Neuronal stem cell (in vitro differentiated cells): ENCODE results near the gene DBF4B.

ENCODE experiments used
- DNase-seq: peaks from one replicate; pipeline ENCODE4 v3.0.0-alpha.2; 2013; ENCODE audit warnings: low spot score
- H2AFZ ChIP-seq: one replicate; pipeline ENCODE4 v1.6.1; 2013; ENCODE audit warnings: mild to moderate bottlenecking, low read length, inconsistent platforms
- H2AK5ac ChIP-seq: 2 replicates; pipeline ENCODE4 v1.6.1; 2013; ENCODE audit warnings: low read depth, mild to moderate bottlenecking, inconsistent platforms, low read length, moderate library complexity, mixed read lengths
- H2BK120ac ChIP-seq: 2 replicates; pipeline ENCODE4 v1.6.1; 2013; ENCODE audit warnings: low read depth, mild to moderate bottlenecking, inconsistent platforms, low read length, moderate library complexity, mixed read lengths
- H2BK12ac ChIP-seq: one replicate; pipeline ENCODE4 v1.6.1; 2013; ENCODE audit warnings: low read length, inconsistent platforms
- H2BK15ac ChIP-seq: 2 replicates; pipeline ENCODE4 v1.6.1; 2013; ENCODE audit warnings: mild to moderate bottlenecking, low read length, inconsistent platforms, mixed read lengths
- H2BK5ac ChIP-seq: one replicate; pipeline ENCODE4 v1.6.1; 2013; ENCODE audit warnings: inconsistent platforms, mild to moderate bottlenecking, low read length, moderate library complexity
- H3K14ac ChIP-seq: one replicate; pipeline ENCODE4 v1.6.1; 2013; ENCODE audit warnings: low read length, inconsistent platforms
- H3K18ac ChIP-seq: 2 replicates; pipeline ENCODE4 v1.6.1; 2013; ENCODE audit warnings: low read length, inconsistent platforms
- H3K23ac ChIP-seq: 2 replicates; pipeline ENCODE4 v1.6.1; 2013; ENCODE audit warnings: low read depth, mild to moderate bottlenecking, mixed read lengths, low read length, inconsistent platforms; ENCODE audit not compliant: poor library complexity
- H3K27ac ChIP-seq: replicated peaks from 3 replicates; pipeline ENCODE4 v1.5.1; 2013; ENCODE audit warnings: low read length, inconsistent platforms
- H3K27me3 ChIP-seq, 3 experiments: 2 replicates each; pipeline ENCODE4 v1.6.1; 2013; ENCODE audit warnings: low read length in 3 of 3, mild to moderate bottlenecking in 2 of 3, inconsistent platforms in 1 of 3, low read depth in 1 of 3, mixed read lengths in 1 of 3, moderate library complexity in 1 of 3; ENCODE audit not compliant: control insufficient read depth in 3 of 3, insufficient read depth in 3 of 3
- H3K36me3 ChIP-seq, 2 donors: replicated peaks in 1 of 2; 2 replicates each; pipeline ENCODE4 v1.6.1; 2013; ENCODE audit warnings: low read length in 2 of 2; ENCODE audit not compliant: control insufficient read depth in 2 of 2, insufficient read depth in 2 of 2
- H3K4ac ChIP-seq: 2 replicates; pipeline ENCODE4 v1.6.1; 2013; ENCODE audit warnings: inconsistent platforms, mild to moderate bottlenecking, low read length, moderate library complexity
- H3K4me1 ChIP-seq, 2 donors: 1 replicate in 1 of 2; 2 replicates in 1 of 2; pipeline ENCODE4 v1.6.1; 2013; ENCODE audit warnings: low read length in 2 of 2, low read depth in 1 of 2; ENCODE audit not compliant: control insufficient read depth in 2 of 2, insufficient read depth in 1 of 2
- H3K4me2 ChIP-seq: one replicate; pipeline ENCODE4 v1.6.1; 2013; ENCODE audit warnings: mild to moderate bottlenecking, low read length, inconsistent platforms; ENCODE audit not compliant: insufficient read depth, poor library complexity, severe bottlenecking
- H3K4me3 ChIP-seq, 2 donors: 2 replicates each; pipeline ENCODE4 v1.5.1; 2013; ENCODE audit warnings: low read length in 2 of 2, mild to moderate bottlenecking in 2 of 2, inconsistent platforms in 1 of 2, moderate library complexity in 1 of 2
- H3K79me1 ChIP-seq: one replicate; pipeline ENCODE4 v1.6.1; 2013; ENCODE audit warnings: low read depth, mild to moderate bottlenecking, inconsistent platforms, low read length, moderate library complexity
- H3K9ac ChIP-seq: one replicate; pipeline ENCODE4 v1.6.1; 2013; ENCODE audit warnings: mild to moderate bottlenecking, low read depth, low read length, inconsistent platforms; ENCODE audit not compliant: poor library complexity
- H3K9me3 ChIP-seq, 2 donors: replicated peaks in 1 of 2; 2 replicates each; pipeline versions ENCODE3 to v1.6.1; 2013; ENCODE audit warnings: low read length in 2 of 2, mild to moderate bottlenecking in 2 of 2, inconsistent platforms in 1 of 2, low read depth in 1 of 2, mixed read lengths in 1 of 2, moderate library complexity in 1 of 2; ENCODE audit not compliant: control insufficient read depth in 2 of 2, insufficient read depth in 1 of 2
- H4K8ac ChIP-seq: one replicate; pipeline ENCODE4 v1.6.1; 2013; ENCODE audit warnings: low read depth, mild to moderate bottlenecking, inconsistent platforms, low read length, moderate library complexity
- H4K91ac ChIP-seq: one replicate; pipeline ENCODE4 v1.6.1; 2013; ENCODE audit warnings: low read length, low read depth, mild to moderate bottlenecking, inconsistent platforms; ENCODE audit not compliant: poor library complexity
- WGBS, 2 donors: extraction: QIAGEN DNeasy Blood & Tissue Kit; methylation state at CpG; one replicate each; pipeline ENCODE4 v1.1.7; 2013; ENCODE audit warnings: missing lambda C conversion rate in 2 of 2, mixed read lengths in 1 of 2; ENCODE audit not compliant: insufficient read length in 2 of 2, insufficient replicate concordance in 1 of 2; ENCODE audit errors: extremely low coverage in 2 of 2; 5-methylcytosine and 5-hydroxymethylcytosine counted together

Gene DBF4B

GRCh38 chr17:44779211-44780025, 71.0 kb downstream of the DBF4B start:
- H2BK5ac ChIP-seq = peak overlapping the region; percentile 77
- H3K4me1 ChIP-seq = peaks cover 14 to 18% of the 10 kb centered on the region in 2 donors
- H4K91ac ChIP-seq = peak overlapping the region; percentile 65
- peak; percentile 73 for DNase-seq
- no peak overlapping the region for H2BK120ac ChIP-seq
- peak overlapping the region; percentile 93 for H3K9ac ChIP-seq
- peak overlapping the region in 1 of 2 donors; percentile 71 for H3K4me3 ChIP-seq
- peak overlapping the region; percentile 98 for H2BK12ac ChIP-seq
- H3K36me3 ChIP-seq = no peaks in the 10 kb centered on the region
- H3K27ac ChIP-seq = no peak overlapping the region
- H3K9me3 ChIP-seq = no peaks in the 10 kb centered on the region
- H2BK15ac ChIP-seq = peak overlapping the region; percentile 98
- H3K18ac ChIP-seq = peak overlapping the region; percentile 96
- peaks cover 2% of the 10 kb centered on the region for H3K79me1 ChIP-seq
- H3K23ac ChIP-seq = peak overlapping the region; percentile 98
- peak overlapping the region; percentile 82 for H2AFZ ChIP-seq
- peak overlapping the region; percentile 97 for H2AK5ac ChIP-seq
- H4K8ac ChIP-seq = no peak overlapping the region
- peak overlapping the region; percentile 72 for H3K4me2 ChIP-seq
- no CpG with 5 or more reads among the region's 36 CpGs for WGBS, 2 donors
- H3K4ac ChIP-seq = peak overlapping the region; percentile 96
- H3K27me3 ChIP-seq = peaks cover 0 to 19% (median 15%) of the 10 kb centered on the region in 3 experiments
- peak overlapping the region; percentile 47 for H3K14ac ChIP-seq

GRCh38 chr17:44780161-44780560, 71.7 kb downstream of the DBF4B start:
- Histone ChIP-seq H3K79me1 (peaks cover 2% of the 10 kb centered on the region), H3K4me1 (peaks cover 14 to 18% of the 10 kb centered on the region in 2 donors), H3K14ac (no peak overlapping the region), H3K27me3 (peaks cover 0 to 19% (median 15%) of the 10 kb centered on the region in 3 experiments), H3K4me2 (no peak overlapping the region), H3K9ac (no peak overlapping the region), H3K18ac (no peak overlapping the region), H2BK120ac (no peak overlapping the region), H4K91ac (no peak overlapping the region), H2BK12ac (peak overlapping the region; percentile 6), H2BK5ac (no peak overlapping the region), H3K23ac (peak overlapping the region; percentile 75), H3K27ac (no peak overlapping the region), H2AFZ (no peak overlapping the region), H4K8ac (no peak overlapping the region), H3K9me3 (no peaks in the 10 kb centered on the region), H2AK5ac (no peak overlapping the region), H2BK15ac (no peak overlapping the region), H3K4ac (no peak overlapping the region), H3K4me3 (no peak overlapping the region), H3K36me3 (no peaks in the 10 kb centered on the region)
- DNase-seq = no peak
- no CpG with 5 or more reads among the region's 12 CpGs for WGBS, 2 donors

GRCh38 chr17:44780845-44781480, 72.5 kb downstream of the DBF4B start:
- H3K14ac ChIP-seq = no peak overlapping the region
- no peak overlapping the region for H2AFZ ChIP-seq

More at GRCh38 chr17:44780845-44781480, 72.5 kb downstream of the DBF4B start:
- Histone ChIP-seq H3K9ac (peak overlapping the region; percentile 30), H3K27ac (no peak overlapping the region), H4K91ac (no peak overlapping the region), H4K8ac (no peak overlapping the region), H3K4me3 (no peak overlapping the region), H3K27me3 (peaks cover 0 to 22% (median 14%) of the 10 kb centered on the region in 3 experiments), H3K18ac (peak overlapping the region; percentile 92), H3K4me1 (peaks cover 14 to 18% of the 10 kb centered on the region in 2 donors), H2BK120ac (no peak overlapping the region), H3K36me3 (no peaks in the 10 kb centered on the region), H3K4me2 (no peak overlapping the region), H2BK12ac (no peak overlapping the region), H2AK5ac (peak overlapping the region; percentile 51), H2BK5ac (no peak overlapping the region), H3K4ac (peak overlapping the region; percentile 2), H3K23ac (peak overlapping the region; percentile 11), H2BK15ac (peak overlapping the region; percentile 55), H3K9me3 (no peaks in the 10 kb centered on the region), H3K79me1 (peaks cover 2% of the 10 kb centered on the region)
- DNase-seq = no peak
- WGBS, 2 donors = no CpG with 5 or more reads among the region's 14 CpGs
